HepG2 (cell line): ENCODE measurements around the gene SLC50A1. TPM values are rescaled to one million over a fixed set of nuclear protein-coding genes. Genes with fewer than 3 reads are reported as not detected.
A peak's percentile ranks its signal among the peaks of the same experiment; 100 is the strongest.

Source experiments
- ASH2L ChIP-seq: fragments of 300-600, 200-600 bp; sonication (generic); IDR thresholded peaks from 2 replicates; pipeline ENCODE4 v1.7.0; 2017; ENCODE audit warnings: low read depth, mild to moderate bottlenecking, moderate library complexity, mixed read lengths, low read length; ENCODE audit not compliant: insufficient read length
- ATF7-NPFF ChIP-seq: sonication (generic); formaldehyde crosslinking; IDR thresholded peaks from 2 replicates; pipeline ENCODE4 v1.8.1; 2023; ENCODE audit warnings: mild to moderate bottlenecking, low read depth, missing genetic modification reagents, moderate library complexity
- ETV5 ChIP-seq: IDR thresholded peaks from 2 replicates; pipeline ENCODE4 v1.6.1; 2018; ENCODE audit warnings: missing biosample characterization, missing genetic modification reagents, inconsistent platforms, borderline replicate concordance
- GABPB1 ChIP-seq: IDR thresholded peaks from 2 replicates; pipeline ENCODE4 v1.6.1; 2016; ENCODE audit warnings: mild to moderate bottlenecking, missing genetic modification reagents, moderate library complexity, missing compliant biosample characterization
- JDP2 ChIP-seq: sonication (generic); formaldehyde crosslinking; IDR thresholded peaks from 2 replicates; pipeline ENCODE4 v1.8.1; 2022; ENCODE audit warnings: missing genetic modification reagents, borderline replicate concordance
- SALL2 ChIP-seq: sonication (generic); formaldehyde crosslinking; IDR thresholded peaks from 2 replicates; pipeline ENCODE4 v1.8.1; 2023; ENCODE audit warnings: mild to moderate bottlenecking, missing genetic modification reagents, inconsistent platforms
- SNAPC5 ChIP-seq: sonication (generic); formaldehyde crosslinking; IDR thresholded peaks from 2 replicates; pipeline ENCODE4 v1.8.1; 2023; ENCODE audit warnings: mild to moderate bottlenecking, missing genetic modification reagents, borderline replicate concordance
- ZBTB43 ChIP-seq: sonication (generic); formaldehyde crosslinking; conservative IDR thresholded peaks from 2 replicates; pipeline ENCODE4 v1.4.0; 2020; ENCODE audit warnings: missing genetic modification reagents
- ZNF326 ChIP-seq: sonication (generic); formaldehyde crosslinking; IDR thresholded peaks from 2 replicates; pipeline ENCODE4 v1.4.0; 2020; ENCODE audit warnings: missing genetic modification reagents, borderline replicate concordance
- ZNF33A ChIP-seq: sonication (generic); formaldehyde crosslinking; IDR thresholded peaks from 2 replicates; pipeline ENCODE4 v1.5.1; 2020; ENCODE audit warnings: missing genetic modification reagents, mild to moderate bottlenecking, moderate library complexity, borderline replicate concordance
- ZNF687 ChIP-seq: sonication (generic); formaldehyde crosslinking; IDR thresholded peaks from 2 replicates; pipeline ENCODE4 v1.5.1; 2020; ENCODE audit warnings: mild to moderate bottlenecking, missing genetic modification reagents, moderate library complexity
- ZNF790 ChIP-seq: sonication (generic); formaldehyde crosslinking; IDR thresholded peaks from 2 replicates; pipeline ENCODE4 v1.8.0; 2022; ENCODE audit warnings: missing genetic modification reagents, mild to moderate bottlenecking, borderline replicate concordance
- polyA plus RNA-seq, 8 experiments: library from polyadenylated mRNA; depleted of rRNA in 3 of 8; stranded (reverse) in 7 of 8; unstranded in 1 of 8; fragments of >200 nt; fragmentation: Illumina TruSeq in 4 of 8; extraction: Trizol in 4 of 8; gene quantifications; 2 replicates each; pipeline versions ENCODE4 v1.2.1 to v1.2.3, GENCODE V29; 2011 to 2016; ENCODE audit warnings: low read depth in 4 of 8, missing spikeins in 1 of 8, mixed read lengths in 1 of 8; ENCODE audit not compliant: insufficient read depth in 1 of 8
- total RNA-seq, 5 experiments: library from RNA; depleted of rRNA; stranded (reverse); fragments of >200 nt; fragmentation: Illumina TruSeq; extraction: Trizol; gene quantifications; 2 replicates each; pipeline ENCODE4 v1.2.3, GENCODE V29; 2016; ENCODE audit warnings: low read depth in 1 of 5
- TF ChIP-seq, protein P1 (sequence below): sonication (generic); formaldehyde crosslinking; IDR thresholded peaks from 2 replicates; pipeline ENCODE4 v1.4.0; 2020; ENCODE audit warnings: missing genetic modification reagents
- TF ChIP-seq, protein P2 (sequence below): IDR thresholded peaks from 2 replicates; pipeline ENCODE4 v1.6.1; 2016; ENCODE audit warnings: mild to moderate bottlenecking

Gene SLC50A1
- total and polyA plus RNA-seq, 2 of the 13 experiments (the other 11 are each of a cell fraction or from before 2014, with no cell fraction given) = 22.5 to 46.8 TPM

- TF ChIP-seq JDP2 (CRISPR knock-in tag) (peak; percentile 89; the same call in 1 of the 2 replicates), ETV5 (CRISPR knock-in tag) (peak; percentile 64), ASH2L (no peak), ZNF790 (no peak; the same call in 1 of the 2 replicates), ZBTB43 (CRISPR knock-in tag) (peak; percentile 100), ZNF33A (no peak), ATF7-NPFF (CRISPR knock-in tag) (0 out of 2 replicates have a peak, but pooled peaks have one; percentile 40), ZNF687 (peak; percentile 71), ZNF326 (CRISPR knock-in tag) (no peak), SALL2 (CRISPR knock-in tag) (0 out of 2 replicates have a peak, but pooled peaks have one; percentile 18), SNAPC5 (peak; percentile 79; the same call in 1 of the 2 replicates), GABPB1 (peak; percentile 72)
- TF ChIP-seq, protein P1, sequence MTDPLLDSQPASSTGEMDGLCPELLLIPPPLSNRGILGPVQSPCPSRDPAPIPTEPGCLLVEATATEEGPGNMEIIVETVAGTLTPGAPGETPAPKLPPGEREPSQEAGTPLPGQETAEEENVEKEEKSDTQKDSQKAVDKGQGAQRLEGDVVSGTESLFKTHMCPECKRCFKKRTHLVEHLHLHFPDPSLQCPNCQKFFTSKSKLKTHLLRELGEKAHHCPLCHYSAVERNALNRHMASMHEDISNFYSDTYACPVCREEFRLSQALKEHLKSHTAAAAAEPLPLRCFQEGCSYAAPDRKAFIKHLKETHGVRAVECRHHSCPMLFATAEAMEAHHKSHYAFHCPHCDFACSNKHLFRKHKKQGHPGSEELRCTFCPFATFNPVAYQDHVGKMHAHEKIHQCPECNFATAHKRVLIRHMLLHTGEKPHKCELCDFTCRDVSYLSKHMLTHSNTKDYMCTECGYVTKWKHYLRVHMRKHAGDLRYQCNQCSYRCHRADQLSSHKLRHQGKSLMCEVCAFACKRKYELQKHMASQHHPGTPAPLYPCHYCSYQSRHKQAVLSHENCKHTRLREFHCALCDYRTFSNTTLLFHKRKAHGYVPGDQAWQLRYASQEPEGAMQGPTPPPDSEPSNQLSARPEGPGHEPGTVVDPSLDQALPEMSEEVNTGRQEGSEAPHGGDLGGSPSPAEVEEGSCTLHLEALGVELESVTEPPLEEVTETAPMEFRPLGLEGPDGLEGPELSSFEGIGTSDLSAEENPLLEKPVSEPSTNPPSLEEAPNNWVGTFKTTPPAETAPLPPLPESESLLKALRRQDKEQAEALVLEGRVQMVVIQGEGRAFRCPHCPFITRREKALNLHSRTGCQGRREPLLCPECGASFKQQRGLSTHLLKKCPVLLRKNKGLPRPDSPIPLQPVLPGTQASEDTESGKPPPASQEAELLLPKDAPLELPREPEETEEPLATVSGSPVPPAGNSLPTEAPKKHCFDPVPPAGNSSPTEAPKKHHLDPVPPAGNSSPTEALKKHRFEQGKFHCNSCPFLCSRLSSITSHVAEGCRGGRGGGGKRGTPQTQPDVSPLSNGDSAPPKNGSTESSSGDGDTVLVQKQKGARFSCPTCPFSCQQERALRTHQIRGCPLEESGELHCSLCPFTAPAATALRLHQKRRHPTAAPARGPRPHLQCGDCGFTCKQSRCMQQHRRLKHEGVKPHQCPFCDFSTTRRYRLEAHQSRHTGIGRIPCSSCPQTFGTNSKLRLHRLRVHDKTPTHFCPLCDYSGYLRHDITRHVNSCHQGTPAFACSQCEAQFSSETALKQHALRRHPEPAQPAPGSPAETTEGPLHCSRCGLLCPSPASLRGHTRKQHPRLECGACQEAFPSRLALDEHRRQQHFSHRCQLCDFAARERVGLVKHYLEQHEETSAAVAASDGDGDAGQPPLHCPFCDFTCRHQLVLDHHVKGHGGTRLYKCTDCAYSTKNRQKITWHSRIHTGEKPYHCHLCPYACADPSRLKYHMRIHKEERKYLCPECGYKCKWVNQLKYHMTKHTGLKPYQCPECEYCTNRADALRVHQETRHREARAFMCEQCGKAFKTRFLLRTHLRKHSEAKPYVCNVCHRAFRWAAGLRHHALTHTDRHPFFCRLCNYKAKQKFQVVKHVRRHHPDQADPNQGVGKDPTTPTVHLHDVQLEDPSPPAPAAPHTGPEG (CRISPR knock-in tag) = peak; percentile 16; the same call in 1 of the 2 replicates
- TF ChIP-seq, protein P2, sequence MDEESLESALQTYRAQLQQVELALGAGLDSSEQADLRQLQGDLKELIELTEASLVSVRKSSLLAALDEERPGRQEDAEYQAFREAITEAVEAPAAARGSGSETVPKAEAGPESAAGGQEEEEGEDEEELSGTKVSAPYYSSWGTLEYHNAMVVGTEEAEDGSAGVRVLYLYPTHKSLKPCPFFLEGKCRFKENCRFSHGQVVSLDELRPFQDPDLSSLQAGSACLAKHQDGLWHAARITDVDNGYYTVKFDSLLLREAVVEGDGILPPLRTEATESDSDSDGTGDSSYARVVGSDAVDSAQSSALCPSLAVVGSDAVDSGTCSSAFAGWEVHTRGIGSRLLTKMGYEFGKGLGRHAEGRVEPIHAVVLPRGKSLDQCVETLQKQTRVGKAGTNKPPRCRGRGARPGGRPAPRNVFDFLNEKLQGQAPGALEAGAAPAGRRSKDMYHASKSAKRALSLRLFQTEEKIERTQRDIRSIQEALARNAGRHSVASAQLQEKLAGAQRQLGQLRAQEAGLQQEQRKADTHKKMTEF = peak; percentile 93
Measured at GRCh38 chr1:155127105-155127966, 8.3 kb upstream of the SLC50A1 start, which contains the start of gene EFNA1 (continued).
